DMS53 (cell line): ENCODE measurements around the gene KCNIP1.

ENCODE experiments used
- DNase-seq: peaks from one replicate; lab custom pipeline; 2025; lab: John Stamatoyannopoulos, UW

The KCNIP1 gene

GRCh38 chr5:170503990-170504596 lies at the start of gene KCNIP1:
KCNIP1 (plus strand) TSS chr5:170504020.
- DNase-seq: no peak

DNA sequence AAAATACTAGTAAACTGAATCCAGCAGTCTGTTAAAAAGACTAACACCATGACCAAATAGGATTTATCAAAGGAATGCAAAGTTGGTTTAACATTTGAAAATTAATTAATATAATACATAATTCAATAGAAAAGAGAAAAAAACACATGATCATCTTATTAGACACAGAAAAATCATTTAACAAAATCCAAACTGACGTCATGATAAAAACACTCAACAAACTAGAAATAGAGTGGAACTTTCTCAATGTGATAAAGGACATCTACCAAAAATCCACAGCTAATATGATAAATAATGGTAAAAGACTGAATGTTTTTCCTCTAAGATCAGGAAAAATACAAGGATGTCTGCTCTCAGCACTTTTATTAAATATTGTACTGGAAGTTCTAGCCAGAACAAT lies 40.4 kb upstream of the KCNIP1 start:
- DNase-seq: no peak

DNA sequence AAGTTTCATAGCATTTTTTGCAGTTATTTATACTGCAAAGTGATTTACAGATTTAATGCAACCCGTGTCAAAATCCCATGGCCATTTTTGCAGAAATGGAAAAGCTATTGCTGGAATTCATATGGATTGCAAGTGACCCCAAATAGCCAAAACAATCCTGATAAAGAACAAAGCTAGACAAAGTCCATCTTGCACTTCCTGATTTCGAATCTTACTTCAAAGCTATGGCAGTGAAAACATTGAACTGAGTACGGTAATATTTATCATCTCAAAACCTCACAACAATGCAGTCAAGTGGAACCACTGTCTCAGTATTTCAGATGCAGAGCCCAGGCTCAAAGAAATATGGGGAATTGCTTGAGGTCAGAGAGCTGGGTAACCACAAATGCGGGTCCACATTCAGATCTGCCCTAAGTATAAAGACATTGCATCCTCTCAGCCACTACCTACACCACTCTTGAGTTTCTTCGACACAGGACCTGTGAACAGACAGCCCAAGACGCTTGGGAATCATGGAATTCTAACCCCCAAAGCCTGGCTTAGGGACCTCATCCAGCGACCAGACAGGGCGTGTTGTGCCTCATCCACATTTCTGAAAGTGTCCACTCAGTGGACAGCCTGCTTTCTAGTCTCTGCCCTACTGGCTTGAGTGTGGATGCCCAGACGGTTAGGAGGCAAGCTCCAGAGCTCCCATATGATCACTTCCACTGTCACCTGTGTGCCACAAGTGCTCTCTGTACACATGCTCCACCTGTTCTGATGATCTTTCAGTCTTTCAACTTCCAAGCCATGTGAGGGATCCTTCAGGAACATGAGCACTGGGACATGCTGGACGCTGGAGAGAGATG lies 39.3 kb upstream of the KCNIP1 start:
- DNase-seq: no peak

- no peak for DNase-seq
Measured at GRCh38 chr5:170466553-170466952, 37.3 kb upstream of the KCNIP1 start.

DNA sequence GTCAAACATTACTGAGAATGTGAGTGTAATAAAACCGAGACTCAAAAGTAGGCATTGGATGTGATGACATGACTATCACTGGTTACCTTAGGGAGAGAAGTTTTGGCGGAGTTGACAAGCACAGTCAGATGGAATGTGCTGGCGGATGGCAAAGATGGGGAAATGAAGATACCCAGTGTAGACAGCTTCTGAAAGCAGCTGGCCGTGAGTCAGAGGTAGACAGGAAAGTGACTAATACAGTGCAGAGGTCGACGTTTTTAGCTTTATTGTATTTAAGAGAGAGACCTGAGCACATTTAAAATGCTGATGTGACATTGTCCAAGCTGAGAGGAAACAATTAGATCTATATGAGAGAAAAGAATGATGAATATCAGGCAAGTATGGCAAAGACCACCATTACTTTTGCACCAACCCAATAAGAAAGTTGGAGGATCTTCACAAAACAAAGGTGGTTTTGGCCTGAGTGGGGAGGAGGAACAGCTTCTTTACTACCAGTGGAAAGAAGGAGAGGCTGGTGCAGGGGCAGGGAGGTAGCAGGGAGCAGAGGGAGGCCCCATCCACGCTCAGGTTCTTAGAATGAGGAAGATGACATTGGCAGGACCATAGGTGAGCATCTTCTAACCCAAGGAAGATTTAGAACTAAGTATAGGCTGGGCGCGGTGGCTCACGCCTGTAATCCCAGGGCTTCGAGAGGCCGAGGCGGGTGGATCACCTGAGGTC lies 36.7 kb upstream of the KCNIP1 start:
- no peak for DNase-seq

DNA sequence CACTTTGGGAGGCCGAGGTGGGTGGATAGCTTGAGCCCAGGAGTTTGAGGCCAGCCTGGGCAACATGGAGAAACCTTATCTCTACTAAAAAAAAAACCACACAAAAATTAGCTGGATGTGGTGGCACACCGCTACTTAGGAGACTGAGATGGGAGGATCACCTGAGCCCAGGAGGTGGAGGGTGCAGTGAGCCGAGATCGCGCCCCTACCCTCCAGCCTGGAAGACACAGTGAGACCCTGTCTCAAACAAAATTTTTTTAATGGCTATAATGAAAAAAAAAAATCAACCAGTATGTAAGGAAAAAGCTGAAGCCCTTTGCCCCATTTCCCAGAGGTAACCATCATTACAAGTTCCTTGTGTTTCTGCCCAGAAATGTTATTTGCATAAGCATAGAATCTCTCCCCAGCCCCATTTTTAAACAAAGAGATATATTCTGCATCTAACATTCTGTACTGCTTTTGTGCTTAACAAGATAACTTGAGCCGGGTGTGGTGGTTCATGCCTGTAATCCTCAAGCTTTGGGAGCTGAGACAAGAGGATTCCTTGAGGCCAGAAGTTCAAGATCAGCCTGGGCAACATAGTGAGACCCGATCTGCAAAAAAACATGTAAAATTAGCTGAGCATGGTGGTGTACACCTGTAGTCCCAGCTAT lies 35.1 kb upstream of the KCNIP1 start:
- no peak for DNase-seq

GRCh38 chr5:170469414-170469813 lies 34.4 kb upstream of the KCNIP1 start:
- DNase-seq: no peak

DNA sequence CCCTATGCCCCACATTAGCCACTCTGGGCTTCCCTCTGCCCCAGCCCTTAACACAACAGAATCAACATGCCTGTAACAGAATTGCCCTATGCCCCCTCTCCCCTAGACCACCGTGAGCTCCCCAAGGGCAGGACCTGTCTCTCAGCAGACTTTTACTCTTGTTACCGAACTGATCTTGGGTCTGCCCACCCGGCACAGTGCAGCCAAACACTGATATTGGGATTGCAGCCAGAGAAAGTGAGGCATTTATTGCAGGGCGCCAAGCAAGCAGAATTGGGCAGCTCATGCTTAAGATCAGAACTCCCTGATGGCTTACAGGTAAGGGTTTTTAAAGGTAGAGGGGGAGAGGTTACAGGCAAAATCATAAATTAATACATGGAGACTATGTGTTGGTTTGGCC lies 33.5 kb upstream of the KCNIP1 start:
- DNase-seq: no peak

GRCh38 chr5:170470808-170471404 lies 32.9 kb upstream of the KCNIP1 start:
- DNase-seq: no peak

- DNase-seq: no peak
Measured at GRCh38 chr5:170471551-170472178, 32.2 kb upstream of the KCNIP1 start.

DNA sequence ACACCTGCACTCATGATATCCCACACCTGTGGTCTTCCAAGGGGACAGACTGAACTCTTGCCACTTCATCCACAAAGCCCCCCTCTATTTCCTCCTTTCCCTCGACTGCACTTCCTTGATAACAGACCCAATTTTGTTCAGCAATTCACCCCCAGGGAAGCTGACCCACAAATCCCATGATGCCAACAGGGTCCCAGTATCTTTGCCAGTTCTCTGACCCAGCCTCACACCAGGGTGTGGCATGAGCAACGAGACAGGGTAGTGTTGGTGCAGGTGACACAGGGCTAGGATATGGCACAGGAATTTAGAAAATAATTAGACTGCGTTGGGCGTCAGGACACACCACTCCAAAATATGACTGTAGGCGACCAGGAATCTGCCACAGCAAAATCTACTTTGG lies 30.2 kb upstream of the KCNIP1 start:
- no peak for DNase-seq

GRCh38 chr5:170474489-170475274 lies 29.1 kb upstream of the KCNIP1 start:
- DNase-seq: no peak

DNA sequence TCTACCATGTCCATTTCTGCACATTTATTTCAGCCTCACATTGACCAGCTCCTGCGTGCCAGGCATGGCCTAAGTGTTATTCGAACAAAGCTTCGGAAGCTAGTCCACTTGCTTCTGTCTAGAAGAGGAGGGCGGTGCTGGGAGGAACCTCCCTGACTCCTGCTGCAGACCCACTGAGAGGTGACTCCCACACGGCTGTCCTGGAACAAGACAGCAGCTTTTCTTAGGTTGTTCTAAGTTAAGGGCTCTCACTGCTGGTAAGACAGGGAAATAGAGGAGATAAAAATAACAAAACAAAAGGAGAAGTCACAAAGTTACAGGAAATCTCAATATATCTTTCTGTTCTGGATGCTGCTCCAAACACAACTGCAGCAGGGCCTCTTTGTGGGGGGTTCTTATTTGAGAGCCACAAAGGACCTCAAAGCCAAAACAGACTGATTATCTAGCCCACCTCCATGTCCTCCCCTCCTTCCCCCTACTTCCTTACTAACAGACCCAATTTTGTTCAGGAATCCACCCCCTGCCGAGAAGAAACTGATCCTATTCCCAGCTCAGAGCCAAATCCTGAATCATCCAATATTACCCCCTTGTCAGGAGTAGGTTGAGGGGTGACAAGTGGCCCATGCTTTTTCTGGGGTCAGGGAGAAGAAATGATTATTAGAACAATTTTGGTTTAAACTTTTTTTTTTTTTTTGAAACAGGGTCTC lies 28.4 kb upstream of the KCNIP1 start:
- DNase-seq: no peak

DNA sequence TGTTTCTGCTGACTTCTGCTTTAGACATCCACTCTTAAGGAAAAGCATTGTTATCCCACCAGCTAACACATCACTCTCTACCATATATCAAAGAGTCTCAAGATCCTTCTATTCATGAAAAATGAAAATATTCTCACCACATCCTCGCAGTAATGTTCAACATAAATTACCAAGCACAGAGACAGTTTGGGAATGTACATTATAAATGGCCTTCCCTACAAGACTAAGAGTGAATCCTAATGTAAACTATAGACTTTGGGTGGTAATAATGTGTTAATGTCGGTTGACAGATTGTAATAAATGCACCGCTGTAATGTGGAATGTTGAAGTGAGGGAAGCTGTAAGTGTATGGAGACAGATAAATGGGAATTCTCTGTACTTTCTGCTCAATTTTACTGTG lies 27.1 kb upstream of the KCNIP1 start:
- DNase-seq: no peak

GRCh38 chr5:170477906-170478305 lies 25.9 kb upstream of the KCNIP1 start:
- DNase-seq: no peak

GRCh38 chr5:170478306-170478705 lies 25.5 kb upstream of the KCNIP1 start:
- no peak for DNase-seq

DNA sequence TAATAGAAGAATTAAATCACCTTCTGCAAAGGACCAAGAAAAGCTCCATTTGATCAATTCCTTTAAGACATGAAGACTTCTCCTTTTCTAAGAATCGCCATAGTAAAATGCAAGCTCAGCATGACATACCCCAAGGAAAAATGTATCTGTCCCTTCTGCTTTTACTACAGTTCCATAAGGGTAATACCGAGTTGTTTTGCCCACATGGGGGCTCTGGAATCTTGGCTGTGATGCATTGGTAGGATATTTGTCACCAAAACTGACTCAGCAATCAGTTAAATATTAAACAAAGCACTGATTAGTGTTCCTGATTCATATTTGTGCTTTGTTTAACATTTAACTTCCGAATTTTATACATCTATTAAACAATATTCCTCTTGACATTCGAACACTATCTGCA lies 24.3 kb upstream of the KCNIP1 start:
- DNase-seq: no peak

- DNase-seq: no peak
Measured at GRCh38 chr5:170480260-170480659, 23.6 kb upstream of the KCNIP1 start.

DNA sequence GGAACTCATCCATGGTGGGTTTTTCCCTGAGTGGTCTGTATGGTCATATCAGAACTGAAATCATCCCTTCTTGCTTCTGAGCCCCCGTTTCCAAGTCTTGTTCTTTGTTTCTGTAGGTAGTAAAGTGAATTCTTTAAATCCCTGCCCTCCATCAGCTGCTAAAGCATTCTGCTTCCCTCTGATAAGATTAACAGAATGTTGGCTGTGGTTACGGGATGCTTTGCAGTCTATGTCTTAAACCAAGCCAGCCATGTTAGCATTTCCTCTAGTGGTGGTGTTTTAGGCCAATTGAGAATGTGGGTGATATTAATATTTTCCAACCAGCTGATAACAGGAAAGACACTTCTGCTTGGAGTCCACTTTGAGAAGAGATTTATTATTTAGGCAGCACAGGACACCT lies 22.0 kb upstream of the KCNIP1 start:
- no peak for DNase-seq

- DNase-seq: no peak
Measured at GRCh38 chr5:170482511-170482910, 21.3 kb upstream of the KCNIP1 start.
